ENCODE results near the gene CD96. TPM values are rescaled to one million over a fixed set of nuclear protein-coding genes. Genes with fewer than 3 reads are reported as not detected.

Gene CD96
- total and polyA plus RNA-seq, 2 donors (not counting 1 experiment from before 2014, with no cell fraction given) = 0.10 TPM; not detected in 1

DNA sequence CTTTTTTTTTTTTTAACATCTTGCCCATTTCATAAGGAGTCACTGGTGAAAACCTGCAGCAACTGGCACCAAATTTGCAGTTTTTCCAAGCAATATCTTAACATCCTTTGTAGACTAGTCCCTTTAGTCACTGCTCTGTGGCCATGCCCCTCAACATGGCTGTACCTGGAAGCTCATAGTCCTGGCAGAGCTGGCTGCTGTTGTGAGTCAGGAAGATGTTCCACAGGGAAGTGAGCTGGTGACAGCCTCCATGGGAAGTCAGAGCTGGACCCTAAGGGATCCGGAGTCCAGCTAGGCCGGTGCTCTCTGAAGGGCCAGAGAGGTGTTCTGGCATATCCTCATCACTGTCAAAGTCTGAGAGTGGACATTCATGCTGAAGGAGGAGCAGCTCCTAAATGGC lies 152.5 kb downstream of the CD96 start:
- no peaks in the 10 kb centered on the region for H3K79me2 ChIP-seq (ENCODE audit: control insufficient read depth, insufficient read depth, low read length)

DNA sequence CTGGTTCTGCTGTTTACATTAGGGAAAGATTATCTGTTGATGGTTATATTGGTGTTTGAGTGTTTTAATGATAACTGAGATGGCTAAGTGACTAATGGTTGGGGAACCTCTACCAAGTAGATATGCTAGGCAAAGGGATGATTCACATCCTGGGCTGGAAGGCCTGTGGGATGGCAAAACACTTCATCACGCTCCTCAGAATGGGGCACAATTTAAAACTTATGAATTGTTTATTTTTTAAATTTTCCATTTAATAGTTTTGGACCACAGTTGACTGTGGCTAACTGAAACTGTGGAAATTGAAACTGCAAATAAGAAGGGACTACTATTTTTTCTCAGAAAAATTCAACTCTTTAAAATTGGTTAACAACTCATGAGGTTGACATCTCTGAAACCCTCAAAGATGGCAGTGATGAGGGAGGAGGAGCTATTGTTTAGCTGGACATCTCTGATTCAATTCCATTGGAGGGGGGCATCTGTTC lies 153.7 kb downstream of the CD96 start:
- Histone ChIP-seq H3K9me3 (ENCODE audit: control insufficient read depth, insufficient read depth, low read depth, low read length) (no peaks in the 10 kb centered on the region), H3K79me2 (ENCODE audit: control insufficient read depth, insufficient read depth, low read length) (no peaks in the 10 kb centered on the region), H3K27ac (ENCODE audit: insufficient read depth, low read length) (peak overlapping the region; percentile 18), H3K4me2 (ENCODE audit: extremely low read depth, insufficient read depth, low read length) (peak overlapping the region; percentile 49), H3K36me3 (ENCODE audit: control insufficient read depth, insufficient read depth, low read length) (no peaks in the 10 kb centered on the region), H4K20me1 (ENCODE audit: control insufficient read depth, extremely low read depth, insufficient read depth, low read length) (no peaks in the 10 kb centered on the region), H2AFZ (ENCODE audit: low read length) (no peak overlapping the region), H3K9ac (ENCODE audit: insufficient read depth, low read length) (no peak overlapping the region), H3K4me1 (ENCODE audit: control insufficient read depth, extremely low read depth, insufficient read depth, low read length) (peaks cover 5% of the 10 kb centered on the region), H3K27me3 (ENCODE audit: control insufficient read depth, insufficient read depth, low read length) (no peaks in the 10 kb centered on the region), H3K4me3 (replicated peaks in 1 of 4; ENCODE audit: control extremely low read depth in 1 of 4, insufficient read depth in 1 of 4, low read depth in 3 of 4, low read length in 4 of 4) (no peak overlapping the region)
- peak; percentile 62 to 93 for DNase-seq (ENCODE audit: low read depth in 2 of 2)
- TF ChIP-seq, protein P1, sequence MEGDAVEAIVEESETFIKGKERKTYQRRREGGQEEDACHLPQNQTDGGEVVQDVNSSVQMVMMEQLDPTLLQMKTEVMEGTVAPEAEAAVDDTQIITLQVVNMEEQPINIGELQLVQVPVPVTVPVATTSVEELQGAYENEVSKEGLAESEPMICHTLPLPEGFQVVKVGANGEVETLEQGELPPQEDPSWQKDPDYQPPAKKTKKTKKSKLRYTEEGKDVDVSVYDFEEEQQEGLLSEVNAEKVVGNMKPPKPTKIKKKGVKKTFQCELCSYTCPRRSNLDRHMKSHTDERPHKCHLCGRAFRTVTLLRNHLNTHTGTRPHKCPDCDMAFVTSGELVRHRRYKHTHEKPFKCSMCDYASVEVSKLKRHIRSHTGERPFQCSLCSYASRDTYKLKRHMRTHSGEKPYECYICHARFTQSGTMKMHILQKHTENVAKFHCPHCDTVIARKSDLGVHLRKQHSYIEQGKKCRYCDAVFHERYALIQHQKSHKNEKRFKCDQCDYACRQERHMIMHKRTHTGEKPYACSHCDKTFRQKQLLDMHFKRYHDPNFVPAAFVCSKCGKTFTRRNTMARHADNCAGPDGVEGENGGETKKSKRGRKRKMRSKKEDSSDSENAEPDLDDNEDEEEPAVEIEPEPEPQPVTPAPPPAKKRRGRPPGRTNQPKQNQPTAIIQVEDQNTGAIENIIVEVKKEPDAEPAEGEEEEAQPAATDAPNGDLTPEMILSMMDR (conservative IDR thresholded peaks at IDR 0.05 in 1 of 2, IDR thresholded peaks at IDR 0.05 in 1 of 2; ENCODE audit: low read depth in 1 of 2, low read length in 2 of 2) = no peak
- no peak for TF ChIP-seq EZH2 (IDR thresholded peaks at IDR 0.05; ENCODE audit: low read length, missing control alignments)

More for the DNA sequence above, 152.5 kb downstream of the CD96 start:
- TF ChIP-seq, protein P1 (conservative IDR thresholded peaks at IDR 0.05 in 1 of 2, IDR thresholded peaks at IDR 0.05 in 1 of 2; ENCODE audit: low read depth in 1 of 2, low read length in 2 of 2) = no peak
- TF ChIP-seq EZH2 (IDR thresholded peaks at IDR 0.05; ENCODE audit: low read length, missing control alignments) = no peak
- no peaks in the 10 kb centered on the region for H4K20me1 ChIP-seq (ENCODE audit: control insufficient read depth, extremely low read depth, insufficient read depth, low read length)
- no peak overlapping the region for H3K9ac ChIP-seq (ENCODE audit: insufficient read depth, low read length)
- no peak overlapping the region for H3K4me2 ChIP-seq (ENCODE audit: extremely low read depth, insufficient read depth, low read length)
- H3K9me3 ChIP-seq (ENCODE audit: control insufficient read depth, insufficient read depth, low read depth, low read length) = no peaks in the 10 kb centered on the region
- H3K36me3 ChIP-seq (ENCODE audit: control insufficient read depth, insufficient read depth, low read length) = no peaks in the 10 kb centered on the region
- no peaks in the 10 kb centered on the region for H3K27me3 ChIP-seq (ENCODE audit: control insufficient read depth, insufficient read depth, low read length)
- peaks cover 5% of the 10 kb centered on the region for H3K4me1 ChIP-seq (ENCODE audit: control insufficient read depth, extremely low read depth, insufficient read depth, low read length)
- H3K27ac ChIP-seq (ENCODE audit: insufficient read depth, low read length) = no peak overlapping the region
- no peak overlapping the region for H3K4me3 ChIP-seq (replicated peaks in 1 of 4; ENCODE audit: control extremely low read depth in 1 of 4, insufficient read depth in 1 of 4, low read depth in 3 of 4, low read length in 4 of 4)
- no peak for DNase-seq (ENCODE audit: low read depth in 2 of 2)
- H2AFZ ChIP-seq (ENCODE audit: low read length) = no peak overlapping the region

DNA sequence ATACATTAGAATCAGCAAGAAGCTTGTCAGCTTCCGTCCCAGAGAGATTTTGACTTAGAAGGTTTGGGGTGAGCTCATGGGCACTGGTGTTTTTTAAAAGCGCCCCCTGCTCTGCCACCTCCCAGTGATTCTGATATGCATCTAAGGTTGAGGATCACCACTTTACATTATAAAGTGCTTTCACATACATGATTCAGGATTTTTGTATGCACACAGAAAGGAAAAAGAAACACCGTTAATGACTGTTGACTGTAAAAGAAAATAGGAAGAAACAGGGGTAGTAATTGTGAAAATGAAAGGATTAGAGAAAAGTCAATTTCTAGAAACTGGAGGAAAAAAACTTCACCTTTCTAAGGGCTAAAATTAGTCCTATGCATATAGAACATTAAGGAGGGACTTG lies 158.1 kb downstream of the CD96 start:
- Histone ChIP-seq H3K36me3 (ENCODE audit: control insufficient read depth, insufficient read depth, low read length) (no peaks in the 10 kb centered on the region), H3K79me2 (ENCODE audit: control insufficient read depth, insufficient read depth, low read length) (no peaks in the 10 kb centered on the region), H2AFZ (ENCODE audit: low read length) (no peak overlapping the region), H3K27ac (ENCODE audit: insufficient read depth, low read length) (no peak overlapping the region), H3K4me3 (replicated peaks in 1 of 4; ENCODE audit: control extremely low read depth in 1 of 4, insufficient read depth in 1 of 4, low read depth in 3 of 4, low read length in 4 of 4) (no peak overlapping the region), H3K4me1 (ENCODE audit: control insufficient read depth, extremely low read depth, insufficient read depth, low read length) (peaks cover 5% of the 10 kb centered on the region), H3K4me2 (ENCODE audit: extremely low read depth, insufficient read depth, low read length) (no peak overlapping the region), H3K9me3 (ENCODE audit: control insufficient read depth, insufficient read depth, low read depth, low read length) (no peaks in the 10 kb centered on the region), H4K20me1 (ENCODE audit: control insufficient read depth, extremely low read depth, insufficient read depth, low read length) (no peaks in the 10 kb centered on the region), H3K9ac (ENCODE audit: insufficient read depth, low read length) (no peak overlapping the region), H3K27me3 (ENCODE audit: control insufficient read depth, insufficient read depth, low read length) (no peaks in the 10 kb centered on the region)
- DNase-seq (ENCODE audit: low read depth in 2 of 2) = no peak
- TF ChIP-seq, protein P1 (conservative IDR thresholded peaks at IDR 0.05 in 1 of 2, IDR thresholded peaks at IDR 0.05 in 1 of 2; ENCODE audit: low read depth in 1 of 2, low read length in 2 of 2) = no peak
- no peak for TF ChIP-seq EZH2 (IDR thresholded peaks at IDR 0.05; ENCODE audit: low read length, missing control alignments)
